ENCODE data around the gene C3orf18. TPM values are rescaled to one million over a fixed set of nuclear protein-coding genes. Genes with fewer than 3 reads are reported as not detected.

The C3orf18 gene
- total and polyA plus RNA-seq, 5 donors from 2014 or later = 7.4 to 11.9 (median 9.3) TPM

DNA sequence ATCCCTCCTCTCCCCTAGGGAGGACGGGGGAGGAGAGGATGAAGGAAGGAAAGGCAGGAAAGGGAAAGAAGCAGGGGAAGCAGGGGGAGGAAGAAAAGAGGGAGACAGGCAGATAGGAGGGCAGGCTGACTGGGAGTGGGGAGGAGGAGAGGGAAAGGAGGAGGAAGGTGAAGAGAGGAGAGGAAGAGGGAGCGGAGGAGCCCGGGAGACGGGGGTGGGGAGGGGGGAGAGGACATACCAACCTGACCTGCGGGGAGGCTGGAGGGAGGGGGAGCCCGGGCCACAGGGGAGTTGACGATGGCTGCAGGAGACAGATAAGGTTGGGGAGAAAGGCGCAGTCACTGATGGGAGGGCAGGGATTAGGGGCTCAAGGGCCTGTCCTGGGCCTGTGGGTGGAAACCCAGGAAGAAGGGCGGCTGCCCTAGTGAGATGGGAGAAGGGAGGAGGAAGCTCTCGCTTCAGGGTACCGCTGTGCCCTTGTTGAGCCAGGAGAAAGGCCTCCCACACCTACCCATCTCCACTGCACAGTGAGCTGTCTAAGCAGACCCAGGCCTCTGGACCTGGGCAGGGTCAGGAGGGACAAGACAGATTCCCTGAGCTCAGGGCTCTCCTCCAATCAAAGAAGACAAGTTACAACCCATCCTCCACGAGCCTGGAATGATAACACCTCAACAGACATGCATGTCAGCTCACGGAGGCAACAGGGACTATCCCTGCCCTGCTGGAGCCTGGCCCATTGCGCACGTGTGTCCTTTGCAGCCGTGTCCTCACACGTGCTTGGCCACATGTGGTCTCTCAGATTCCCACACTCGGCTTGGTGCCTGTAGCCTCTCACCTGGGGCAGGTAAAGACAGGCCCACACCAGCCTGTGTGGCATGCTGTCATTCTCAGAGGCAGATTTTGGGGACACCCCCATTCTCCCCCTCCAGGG lies 27.9 kb downstream of the C3orf18 start:
- no peaks in the 10 kb centered on the region for H3K27me3 ChIP-seq (ENCODE audit: control insufficient read depth, insufficient read depth, low read length)
- no peaks in the 10 kb centered on the region for H3K36me3 ChIP-seq (ENCODE audit: control insufficient read depth, insufficient read depth, low read length)
- H3K4me1 ChIP-seq (ENCODE audit: control insufficient read depth, insufficient read depth, low read length, poor library complexity, severe bottlenecking) = no peaks in the 10 kb centered on the region
- Mint-ChIP-seq H3K27me3 (peaks cover 24% of the 10 kb centered on the region), H3K4me3 (no peak overlapping the region), H3K4me1 (no peaks in the 10 kb centered on the region), H3K27ac (no peak overlapping the region), H3K36me3 (no peaks in the 10 kb centered on the region), H3K9me3 (no peaks in the 10 kb centered on the region)
- H3K4me3 ChIP-seq (ENCODE audit: low read depth, low read length) = no peak overlapping the region
- H3K9me3 ChIP-seq (ENCODE audit: control insufficient read depth in 2 of 2, low read length in 2 of 2) = no peaks in the 10 kb centered on the region
- DNase-seq = no peak
- ATAC-seq (ENCODE audit: low read depth in 2 of 2) = no peak
- H3K27ac ChIP-seq (ENCODE audit: insufficient read depth, low read length, poor library complexity, severe bottlenecking) = no peak overlapping the region

DNA sequence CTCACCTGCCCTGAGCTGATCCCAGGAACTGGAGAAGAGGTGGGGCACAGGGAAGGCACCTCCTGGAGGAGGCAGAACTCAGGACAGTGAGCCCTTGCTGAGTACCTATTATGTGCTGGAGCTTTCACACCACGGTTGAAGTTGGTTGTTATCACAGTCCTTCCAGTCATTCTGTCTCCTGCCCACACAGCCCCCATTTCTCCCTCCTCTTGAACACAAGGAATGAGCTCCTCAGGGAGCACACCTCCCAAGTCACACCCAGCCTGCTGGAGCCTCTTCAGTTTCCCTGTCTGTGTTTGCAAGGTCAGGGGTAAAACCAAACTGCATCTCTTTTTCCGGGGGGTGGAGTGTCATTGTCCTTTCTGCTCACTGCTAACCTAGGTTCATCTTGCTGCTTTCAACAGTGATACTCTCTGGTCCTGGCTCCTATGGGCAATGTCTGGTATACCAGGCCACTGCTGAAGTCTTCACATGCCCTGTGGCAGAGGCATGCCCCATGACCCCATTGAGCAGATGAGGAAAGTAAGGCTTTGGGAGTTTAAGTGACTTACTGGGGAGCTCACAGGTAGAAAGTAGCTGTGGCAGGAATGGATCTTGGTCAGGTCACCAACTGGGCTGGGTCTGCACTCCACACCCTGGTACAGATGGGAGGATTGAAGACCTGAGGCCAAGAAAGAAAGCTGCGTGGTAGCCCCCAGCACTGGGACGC lies 30.0 kb downstream of the C3orf18 start:
- peaks cover 27% of the 10 kb centered on the region for H3K27me3 Mint-ChIP-seq
- Histone ChIP-seq H3K4me3 (ENCODE audit: low read depth, low read length) (no peak overlapping the region), H3K27ac (ENCODE audit: insufficient read depth, low read length, poor library complexity, severe bottlenecking) (no peak overlapping the region), H3K4me1 (ENCODE audit: control insufficient read depth, insufficient read depth, low read length, poor library complexity, severe bottlenecking) (no peaks in the 10 kb centered on the region), H3K27me3 (ENCODE audit: control insufficient read depth, insufficient read depth, low read length) (no peaks in the 10 kb centered on the region), H3K36me3 (ENCODE audit: control insufficient read depth, insufficient read depth, low read length) (no peaks in the 10 kb centered on the region), H3K9me3 (ENCODE audit: control insufficient read depth in 2 of 2, low read length in 2 of 2) (no peaks in the 10 kb centered on the region)
- no peak overlapping the region for H3K4me3 Mint-ChIP-seq
- DNase-seq (no peak), ATAC-seq (ENCODE audit: low read depth in 2 of 2) (no peak)
- H3K27ac Mint-ChIP-seq = no peak overlapping the region
- H3K36me3 Mint-ChIP-seq = no peaks in the 10 kb centered on the region
- no peaks in the 10 kb centered on the region for H3K9me3 Mint-ChIP-seq
- H3K4me1 Mint-ChIP-seq = no peaks in the 10 kb centered on the region

DNA sequence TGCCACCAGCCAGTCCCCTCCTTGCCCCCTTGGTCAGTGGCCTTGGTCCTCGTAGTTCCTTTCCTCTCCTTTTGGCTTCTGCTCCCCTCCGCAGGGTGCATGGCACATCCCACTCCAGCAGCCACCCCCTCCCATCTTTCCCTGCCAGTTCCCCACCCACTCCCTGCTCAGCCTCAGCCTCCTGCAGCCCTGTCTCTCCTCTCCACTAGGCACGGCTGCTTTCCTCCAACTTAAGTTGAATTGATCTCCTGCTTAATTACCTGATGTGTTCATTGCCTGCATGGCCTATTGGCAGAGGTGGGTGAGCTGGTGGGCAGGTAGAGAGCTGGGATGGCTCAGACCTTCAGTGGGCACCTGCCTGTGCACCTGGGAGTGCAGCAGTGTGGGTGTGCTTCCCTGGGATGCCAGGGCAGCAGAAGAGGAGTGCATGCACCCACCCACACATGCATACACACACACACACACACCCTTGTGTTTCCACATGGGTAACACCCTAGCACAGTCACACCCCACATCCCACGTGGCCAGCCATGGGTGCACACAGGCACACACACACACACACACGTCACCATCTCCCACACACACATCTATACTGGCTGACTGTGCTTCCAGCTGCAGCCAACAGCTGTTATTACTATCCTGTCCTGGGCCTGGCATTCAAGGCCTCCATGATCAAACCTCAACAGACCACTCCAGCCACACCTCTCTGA lies 30.9 kb downstream of the C3orf18 start:
- Histone ChIP-seq H3K9me3 (ENCODE audit: control insufficient read depth in 2 of 2, low read length in 2 of 2) (no peaks in the 10 kb centered on the region), H3K27me3 (ENCODE audit: control insufficient read depth, insufficient read depth, low read length) (no peaks in the 10 kb centered on the region), H3K36me3 (ENCODE audit: control insufficient read depth, insufficient read depth, low read length) (no peaks in the 10 kb centered on the region), H3K27ac (ENCODE audit: insufficient read depth, low read length, poor library complexity, severe bottlenecking) (no peak overlapping the region), H3K4me3 (ENCODE audit: low read depth, low read length) (no peak overlapping the region), H3K4me1 (ENCODE audit: control insufficient read depth, insufficient read depth, low read length, poor library complexity, severe bottlenecking) (no peaks in the 10 kb centered on the region)
- no peaks in the 10 kb centered on the region for H3K4me1 Mint-ChIP-seq
- DNase-seq = no peak
- H3K9me3 Mint-ChIP-seq = no peaks in the 10 kb centered on the region
- peaks cover 36% of the 10 kb centered on the region for H3K27me3 Mint-ChIP-seq
- ATAC-seq (ENCODE audit: low read depth in 2 of 2) = no peak
- H3K27ac Mint-ChIP-seq = no peak overlapping the region
- H3K36me3 Mint-ChIP-seq = no peaks in the 10 kb centered on the region
- H3K4me3 Mint-ChIP-seq = no peak overlapping the region

GRCh38 chr3:50534681-50535330 lies 32.7 kb downstream of the C3orf18 start:
- Mint-ChIP-seq H3K9me3 (no peaks in the 10 kb centered on the region), H3K4me3 (no peak overlapping the region), H3K36me3 (no peaks in the 10 kb centered on the region), H3K27ac (no peak overlapping the region), H3K4me1 (no peaks in the 10 kb centered on the region), H3K27me3 (peaks cover 42% of the 10 kb centered on the region)
- no peak overlapping the region for H3K4me3 ChIP-seq (ENCODE audit: low read depth, low read length)
- H3K27ac ChIP-seq (ENCODE audit: insufficient read depth, low read length, poor library complexity, severe bottlenecking) = no peak overlapping the region
- H3K36me3 ChIP-seq (ENCODE audit: control insufficient read depth, insufficient read depth, low read length) = no peaks in the 10 kb centered on the region
- ATAC-seq (ENCODE audit: low read depth in 2 of 2) (no peak), DNase-seq (no peak)
- H3K9me3 ChIP-seq (ENCODE audit: control insufficient read depth in 2 of 2, low read length in 2 of 2) = no peaks in the 10 kb centered on the region
- H3K27me3 ChIP-seq (ENCODE audit: control insufficient read depth, insufficient read depth, low read length) = peaks cover 2% of the 10 kb centered on the region
- no peaks in the 10 kb centered on the region for H3K4me1 ChIP-seq (ENCODE audit: control insufficient read depth, insufficient read depth, low read length, poor library complexity, severe bottlenecking)

DNA sequence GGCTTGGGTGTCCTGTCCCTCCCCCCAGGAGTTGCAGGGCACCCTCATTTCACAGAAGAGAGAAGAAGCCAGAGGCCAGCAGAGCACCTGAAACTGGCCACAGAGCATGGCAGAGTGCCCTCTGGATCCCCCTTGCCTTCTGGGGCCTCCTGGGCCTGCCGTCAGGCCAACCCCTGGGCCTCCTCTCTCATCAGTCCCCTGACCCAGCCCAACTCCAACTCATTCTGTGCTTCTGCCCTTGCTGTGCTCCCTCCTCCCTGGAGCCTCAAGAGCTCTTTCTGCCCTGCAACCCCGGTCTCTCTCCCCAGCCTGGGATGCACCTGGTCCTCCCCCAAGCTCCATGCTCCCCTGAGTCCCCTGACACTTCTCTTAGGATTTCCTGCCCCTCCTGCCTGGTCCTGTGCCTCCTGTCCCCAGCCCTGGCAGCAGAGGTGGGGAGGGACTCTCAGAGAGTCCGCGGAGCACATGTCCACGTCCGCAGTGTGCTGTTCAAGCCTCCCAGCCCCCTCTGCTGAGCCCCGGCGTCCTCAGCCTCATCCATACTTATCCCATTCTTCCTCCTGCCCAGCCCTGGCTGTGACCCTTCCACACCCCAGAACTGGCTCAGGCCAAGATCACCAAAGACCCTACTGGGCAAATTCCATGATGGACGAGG lies 33.6 kb downstream of the C3orf18 start:
- peaks cover 7% of the 10 kb centered on the region for H3K27me3 ChIP-seq (ENCODE audit: control insufficient read depth, insufficient read depth, low read length)
- Mint-ChIP-seq H3K9me3 (no peaks in the 10 kb centered on the region), H3K27me3 (peaks cover 46% of the 10 kb centered on the region), H3K36me3 (no peaks in the 10 kb centered on the region), H3K4me1 (no peaks in the 10 kb centered on the region), H3K27ac (no peak overlapping the region), H3K4me3 (no peak overlapping the region)
- no peaks in the 10 kb centered on the region for H3K4me1 ChIP-seq (ENCODE audit: control insufficient read depth, insufficient read depth, low read length, poor library complexity, severe bottlenecking)
- no peak overlapping the region for H3K27ac ChIP-seq (ENCODE audit: insufficient read depth, low read length, poor library complexity, severe bottlenecking)
- ATAC-seq (ENCODE audit: low read depth in 2 of 2) (no peak), DNase-seq (no peak)
- H3K4me3 ChIP-seq (ENCODE audit: low read depth, low read length) = no peak overlapping the region
- no peaks in the 10 kb centered on the region for H3K36me3 ChIP-seq (ENCODE audit: control insufficient read depth, insufficient read depth, low read length)
- no peaks in the 10 kb centered on the region for H3K9me3 ChIP-seq (ENCODE audit: control insufficient read depth in 2 of 2, low read length in 2 of 2)

- Mint-ChIP-seq H3K4me1 (no peaks in the 10 kb centered on the region), H3K27me3 (peaks cover 41% of the 10 kb centered on the region), H3K36me3 (no peaks in the 10 kb centered on the region), H3K27ac (no peak overlapping the region), H3K4me3 (no peak overlapping the region), H3K9me3 (no peaks in the 10 kb centered on the region)
- no peak for DNase-seq
- no peak overlapping the region for H3K4me3 ChIP-seq (ENCODE audit: low read depth, low read length)
- no peak overlapping the region for H3K27ac ChIP-seq (ENCODE audit: insufficient read depth, low read length, poor library complexity, severe bottlenecking)
- no peaks in the 10 kb centered on the region for H3K4me1 ChIP-seq (ENCODE audit: control insufficient read depth, insufficient read depth, low read length, poor library complexity, severe bottlenecking)
- peaks cover 10% of the 10 kb centered on the region for H3K27me3 ChIP-seq (ENCODE audit: control insufficient read depth, insufficient read depth, low read length)
- H3K36me3 ChIP-seq (ENCODE audit: control insufficient read depth, insufficient read depth, low read length) = no peaks in the 10 kb centered on the region
- no peak for ATAC-seq (ENCODE audit: low read depth in 2 of 2)
- no peaks in the 10 kb centered on the region for H3K9me3 ChIP-seq (ENCODE audit: control insufficient read depth in 2 of 2, low read length in 2 of 2)
These were observed 34.2 kb downstream of the C3orf18 start for GRCh38 chr3:50533316-50533715.

GRCh38 chr3:50532062-50532705 lies 35.4 kb downstream of the C3orf18 start:
- H3K27me3 ChIP-seq (ENCODE audit: control insufficient read depth, insufficient read depth, low read length) = peaks cover 10% of the 10 kb centered on the region
- Mint-ChIP-seq H3K27me3 (peaks cover 35% of the 10 kb centered on the region), H3K4me1 (no peaks in the 10 kb centered on the region), H3K4me3 (no peak overlapping the region), H3K9me3 (no peaks in the 10 kb centered on the region), H3K36me3 (no peaks in the 10 kb centered on the region), H3K27ac (no peak overlapping the region)
- no peaks in the 10 kb centered on the region for H3K4me1 ChIP-seq (ENCODE audit: control insufficient read depth, insufficient read depth, low read length, poor library complexity, severe bottlenecking)
- H3K36me3 ChIP-seq (ENCODE audit: control insufficient read depth, insufficient read depth, low read length) = no peaks in the 10 kb centered on the region
- no peaks in the 10 kb centered on the region for H3K9me3 ChIP-seq (ENCODE audit: control insufficient read depth in 2 of 2, low read length in 2 of 2)
- ATAC-seq (ENCODE audit: low read depth in 2 of 2) = no peak
- DNase-seq = no peak
- no peak overlapping the region for H3K4me3 ChIP-seq (ENCODE audit: low read depth, low read length)
- no peak overlapping the region for H3K27ac ChIP-seq (ENCODE audit: insufficient read depth, low read length, poor library complexity, severe bottlenecking)

Measured in CD4-positive, CD25-positive, alpha-beta regulatory T cell (primary cell).